NCI-H69 (cell line): Measurements from ENCODE around the gene CERS1.

ENCODE experiments used
- DNase-seq: peaks from one replicate; lab custom pipeline; 2025; lab: John Stamatoyannopoulos, UW

Gene CERS1

GRCh38 chr19:18839465-18840287 is 56.3 kb downstream of the CERS1 start:
- no peak for DNase-seq

- no peak for DNase-seq
Measured at GRCh38 chr19:18834644-18834984, 61.3 kb downstream of the CERS1 start.

GRCh38 chr19:18833849-18834643 is 61.9 kb downstream of the CERS1 start:
- DNase-seq: peak; percentile 97

GRCh38 chr19:18833141-18833476 is 62.8 kb downstream of the CERS1 start:
- DNase-seq: peak; percentile 54

GRCh38 chr19:18832306-18833140 is 63.4 kb downstream of the CERS1 start:
- DNase-seq: peak; percentile 54

- DNase-seq: peak; percentile 98
Measured at GRCh38 chr19:18831524-18832305, 64.2 kb downstream of the CERS1 start, which contains the start of gene UPF1. TSS of gene UPF1 (plus strand) at chr19:18831959. CDS start at chr19:18832210, 251 bp downstream.

- DNase-seq: no peak
Measured at GRCh38 chr19:18830488-18830887, 65.5 kb downstream of the CERS1 start.

GRCh38 chr19:18828786-18829185 is 67.2 kb downstream of the CERS1 start:
- no peak for DNase-seq
